ENCODE results near the gene FBXO40.

DNA sequence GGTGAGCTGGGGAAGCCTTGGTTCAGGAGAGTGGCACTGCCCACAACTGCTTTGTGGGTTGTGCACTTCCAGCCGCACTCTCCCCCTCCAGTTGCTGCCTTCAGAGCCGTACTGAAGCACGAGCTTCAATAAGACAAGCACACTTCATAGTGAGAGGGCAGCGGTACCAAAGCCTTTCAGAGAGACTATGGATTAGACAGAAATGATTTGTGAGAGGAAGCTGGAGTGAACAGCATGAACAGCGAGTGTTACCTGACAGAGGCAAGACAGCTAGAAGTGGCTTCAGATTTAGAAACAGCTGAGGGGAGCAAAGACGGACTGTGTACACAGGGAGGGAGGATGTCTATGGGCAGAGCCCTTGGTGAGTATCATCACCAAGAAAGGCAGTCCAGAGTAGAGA, 36.4 kb downstream of the FBXO40 start:
- TF ChIP-seq, protein P1, sequence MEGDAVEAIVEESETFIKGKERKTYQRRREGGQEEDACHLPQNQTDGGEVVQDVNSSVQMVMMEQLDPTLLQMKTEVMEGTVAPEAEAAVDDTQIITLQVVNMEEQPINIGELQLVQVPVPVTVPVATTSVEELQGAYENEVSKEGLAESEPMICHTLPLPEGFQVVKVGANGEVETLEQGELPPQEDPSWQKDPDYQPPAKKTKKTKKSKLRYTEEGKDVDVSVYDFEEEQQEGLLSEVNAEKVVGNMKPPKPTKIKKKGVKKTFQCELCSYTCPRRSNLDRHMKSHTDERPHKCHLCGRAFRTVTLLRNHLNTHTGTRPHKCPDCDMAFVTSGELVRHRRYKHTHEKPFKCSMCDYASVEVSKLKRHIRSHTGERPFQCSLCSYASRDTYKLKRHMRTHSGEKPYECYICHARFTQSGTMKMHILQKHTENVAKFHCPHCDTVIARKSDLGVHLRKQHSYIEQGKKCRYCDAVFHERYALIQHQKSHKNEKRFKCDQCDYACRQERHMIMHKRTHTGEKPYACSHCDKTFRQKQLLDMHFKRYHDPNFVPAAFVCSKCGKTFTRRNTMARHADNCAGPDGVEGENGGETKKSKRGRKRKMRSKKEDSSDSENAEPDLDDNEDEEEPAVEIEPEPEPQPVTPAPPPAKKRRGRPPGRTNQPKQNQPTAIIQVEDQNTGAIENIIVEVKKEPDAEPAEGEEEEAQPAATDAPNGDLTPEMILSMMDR (IDR thresholded peaks at IDR 0.05) = no peak
- TF ChIP-seq POLR2A (IDR thresholded peaks at IDR 0.05) = no peak

All from vagina (tissue), 2 donors.